A549 (cell line): Measurements from ENCODE around the gene ZNF646. TPM values are rescaled to one million over a fixed set of nuclear protein-coding genes. Genes with fewer than 3 reads are reported as not detected.

ENCODE experiments used
- ATAC-seq, 2 experiments: fragments of 200-7000 bp in 1 of 2; fragments of >200 bp in 1 of 2; cut with Nextera tagmentation in 1 of 2; cut with Tn5 transposase in 1 of 2; 3 replicates each; pipeline versions ENCODE4 v1.8.0 to v1.9.1; 2018 to 2020; ENCODE audit warnings: mild to moderate bottlenecking in 1 of 2, moderate library complexity in 1 of 2
- CTCF ChIA-PET: fragments of 300-600 bp; sonication (Branson Sonifier 250); formaldehyde crosslinking; extraction: SDS; loops from one replicate; lab custom pipeline; 2021; ENCODE audit warnings: antibody characterized with exemption, inconsistent platforms; lab: Yijun Ruan, JAX
- POLR2A ChIA-PET: fragments of 350-600 bp; formaldehyde crosslinking; extraction: SDS; loops from one replicate; lab custom pipeline; 2021; ENCODE audit warnings: antibody characterized with exemption, inconsistent platforms; lab: Yijun Ruan, JAX
- DNase-seq, 2 experiments: peaks; one replicate each; pipeline versions ENCODE4 v3.0.0 to v3.0.0-alpha.2; 2011 to 2016; ENCODE audit warnings: low read depth in 1 of 2, low spot score in 1 of 2
- FAIRE-seq: peaks from 2 replicates; lab custom pipeline; 2011; peaks lifted over from hg19 to GRCh38; lab: Jason Lieb, UNC
- H3K27ac ChIP-seq, 2 experiments: fragments of >200 bp; sonication (Bioruptor Twin); formaldehyde crosslinking; 3 replicates each; pipeline ENCODE4 v1.5.1; 2016 to 2017
- H3K4me1 ChIP-seq: fragments of >200 bp; sonication (Bioruptor Twin); formaldehyde crosslinking; 3 replicates; pipeline ENCODE4 v1.6.1; 2016
- H3K4me2 ChIP-seq: fragments of >200 bp; sonication (Bioruptor Twin); formaldehyde crosslinking; 3 replicates; pipeline ENCODE4 v1.6.1; 2016
- H3K4me3 ChIP-seq: fragments of >200 bp; sonication (Bioruptor Twin); formaldehyde crosslinking; 3 replicates; pipeline ENCODE4 v1.5.1; 2016
- H3K9me3 ChIP-seq: fragments of >200 bp; sonication (Bioruptor Twin); formaldehyde crosslinking; 3 replicates; pipeline ENCODE4 v1.6.1; 2016
- ATOH8 ChIP-seq: fragments of 250-450 bp; sonication (Bioruptor Pico); IDR thresholded peaks from 2 replicates; pipeline ENCODE4 v1.5.0; 2020; ENCODE audit warnings: low read depth, mild to moderate bottlenecking, moderate library complexity
- BHLHE40 ChIP-seq: IDR thresholded peaks from 2 replicates; pipeline ENCODE4 v1.6.1; 2012; ENCODE audit warnings: low read depth, low read length, inconsistent platforms
- CBX8 ChIP-seq: fragments of 200-600 bp; sonication (generic); IDR thresholded peaks from 2 replicates; pipeline ENCODE4 v1.6.1; 2016
- CEBPB ChIP-seq, 2 experiments: fragments of >200 bp in 1 of 2; sonication (Bioruptor Twin) in 1 of 2; formaldehyde crosslinking in 1 of 2; IDR thresholded peaks; 2 replicates each; pipeline ENCODE4 v1.6.1; 2012 to 2016
- CHD2 ChIP-seq: fragments of 150-350 bp; IDR thresholded peaks from 2 replicates; pipeline ENCODE4 v1.6.1; 2014; ENCODE audit warnings: low read length; ENCODE audit not compliant: partially characterized antibody
- CTCF ChIP-seq: fragments of >200 bp; sonication (Bioruptor Twin); formaldehyde crosslinking; IDR thresholded peaks from 3 replicates; pipeline ENCODE4 v1.5.1; 2016
- EP300 ChIP-seq, 2 experiments: fragments of >200 bp; sonication (Bioruptor Twin); formaldehyde crosslinking; IDR thresholded peaks; 2 replicates in 1 of 2; 3 replicates in 1 of 2; pipeline ENCODE4 v1.6.1; 2016 to 2017
- FOSB ChIP-seq: fragments of 250-450 bp; sonication (Bioruptor Pico); IDR thresholded peaks from 2 replicates; pipeline ENCODE4 v1.5.0; 2020; ENCODE audit warnings: mild to moderate bottlenecking, moderate library complexity
- GATA3 ChIP-seq: IDR thresholded peaks from 2 replicates; pipeline ENCODE4 v1.6.1; 2012; ENCODE audit warnings: borderline replicate concordance
- HDAC2 ChIP-seq: fragments of 200-600 bp; sonication (generic); IDR thresholded peaks from 2 replicates; pipeline ENCODE4 v1.6.1; 2016
- HEYL ChIP-seq: fragments of 250-450 bp; sonication (Bioruptor Pico); IDR thresholded peaks from 2 replicates; pipeline ENCODE4 v1.8.0; 2021; ENCODE audit warnings: mild to moderate bottlenecking, moderate library complexity
- HOXA7 ChIP-seq: fragments of 250-450 bp; sonication (Bioruptor Pico); IDR thresholded peaks from 2 replicates; pipeline ENCODE4 v1.5.0; 2020; ENCODE audit warnings: mild to moderate bottlenecking, moderate library complexity
- HOXB5 ChIP-seq: fragments of 250-450 bp; sonication (Bioruptor Pico); IDR thresholded peaks from 2 replicates; pipeline ENCODE4 v1.5.0; 2020; ENCODE audit warnings: mild to moderate bottlenecking, moderate library complexity
- JUN ChIP-seq, 2 experiments: fragments of >200 bp; sonication (Bioruptor Twin); formaldehyde crosslinking; IDR thresholded peaks; 2 replicates in 1 of 2; 3 replicates in 1 of 2; pipeline ENCODE4 v1.6.1; 2016 to 2017
- JUNB ChIP-seq: fragments of >200 bp; sonication (Bioruptor Twin); formaldehyde crosslinking; IDR thresholded peaks from 2 replicates; pipeline ENCODE4 v1.6.1; 2016
- KDM5A ChIP-seq: fragments of 200-600 bp; sonication (generic); IDR thresholded peaks from 2 replicates; pipeline ENCODE4 v1.6.1; 2016; ENCODE audit warnings: antibody characterized with exemption, mild to moderate bottlenecking
- MAFK ChIP-seq: fragments of 450-650 bp; IDR thresholded peaks from 2 replicates; pipeline ENCODE4 v1.6.1; 2014; ENCODE audit not compliant: partially characterized antibody
- MAX ChIP-seq: IDR thresholded peaks from 2 replicates; pipeline ENCODE4 v1.6.1; 2012
- NPAS2 ChIP-seq: fragments of 250-450 bp; sonication (Bioruptor Pico); IDR thresholded peaks from 2 replicates; pipeline ENCODE4 v1.8.0; 2022; ENCODE audit warnings: mild to moderate bottlenecking, moderate library complexity, borderline replicate concordance
- POLR2AphosphoS2 ChIP-seq: conservative IDR thresholded peaks from 2 replicates; pipeline ENCODE4 v1.6.1; 2012; ENCODE audit warnings: low read length, improper control_type of control experiment, inconsistent platforms
- ZNF302 ChIP-seq: fragments of 250-450 bp; sonication (Bioruptor Pico); IDR thresholded peaks from 2 replicates; pipeline ENCODE4 v1.9.0; 2021; ENCODE audit warnings: inconsistent platforms, mild to moderate bottlenecking, moderate library complexity
- WGBS: methylation state at CpG from one replicate; pipeline ENCODE4 v1.1.6; 2017; ENCODE audit errors: missing lambda C conversion rate; 5-methylcytosine and 5-hydroxymethylcytosine counted together
- polyA plus RNA-seq, 4 experiments: library from polyadenylated mRNA; depleted of rRNA in 3 of 4; stranded (reverse); fragments of >200 nt; fragmentation: RNase III in 1 of 4; extraction: RNeasy Plus Mini Kit Qiagen cat#74134 plus additional on column Dnase treatment in 1 of 4; gene quantifications; 2 replicates in 3 of 4; 3 replicates in 1 of 4; pipeline ENCODE4 v1.2.3, GENCODE V29; 2011 to 2017

ZNF646 gene
- polyA plus RNA-seq, 2 of the 4 experiments (the other 2 are of a cell fraction), result 3.0 to 8.2 TPM

DNA sequence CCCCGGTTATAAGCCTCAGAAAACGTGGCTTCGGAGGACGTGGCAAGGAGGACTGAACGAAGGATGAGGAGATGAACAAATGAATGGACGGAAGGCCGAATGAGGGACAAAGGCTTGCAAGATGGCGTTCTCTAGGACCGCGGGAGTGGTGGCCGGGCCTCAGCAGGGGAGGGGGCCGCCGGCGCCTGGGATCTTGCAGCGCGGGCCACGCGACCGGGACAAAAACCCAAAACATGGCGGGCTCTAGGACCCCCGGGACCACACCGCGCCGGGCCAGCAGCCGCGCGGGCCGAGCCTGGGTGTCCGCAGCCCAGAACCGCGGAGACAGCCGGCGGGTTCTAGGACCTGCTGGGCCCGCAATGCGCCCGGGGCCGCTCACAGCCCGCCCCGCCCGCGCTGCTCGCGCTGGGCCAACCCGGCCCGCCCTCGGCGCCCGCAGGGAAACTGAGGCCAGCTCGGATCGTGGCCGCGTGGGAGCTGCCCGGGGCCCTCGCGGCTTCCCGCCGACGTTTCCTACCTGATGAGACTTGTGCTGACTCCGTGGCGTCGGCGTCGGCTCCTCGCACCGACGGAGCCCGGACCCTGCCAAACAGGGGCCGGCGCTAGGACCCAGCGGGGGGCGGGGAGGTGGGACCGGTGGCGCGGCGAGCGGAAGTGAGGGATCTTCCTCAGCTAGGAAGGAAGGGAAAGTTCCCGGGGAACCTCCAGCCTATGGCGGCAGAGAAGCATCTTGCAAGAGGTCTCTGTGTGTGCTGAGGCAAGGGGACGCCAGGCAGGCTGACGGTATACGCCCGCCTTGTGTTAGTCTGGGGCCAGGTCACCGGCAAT lies 866 bp upstream of the ZNF646 start (continued):
- TF ChIP-seq JUN (IDR thresholded peaks at IDR 0.05) (peak; percentile 25 to 27; a peak in 3 of 5 replicates), GATA3 (no peak), ZNF302 (no peak), MAFK (no peak), HDAC2 (peak; percentile 1; the same call in 1 of the 2 replicates), HOXB5 (CRISPR knock-in tag) (no peak), NPAS2 (CRISPR knock-in tag) (no peak), KDM5A (peak; percentile 63)

DNA sequence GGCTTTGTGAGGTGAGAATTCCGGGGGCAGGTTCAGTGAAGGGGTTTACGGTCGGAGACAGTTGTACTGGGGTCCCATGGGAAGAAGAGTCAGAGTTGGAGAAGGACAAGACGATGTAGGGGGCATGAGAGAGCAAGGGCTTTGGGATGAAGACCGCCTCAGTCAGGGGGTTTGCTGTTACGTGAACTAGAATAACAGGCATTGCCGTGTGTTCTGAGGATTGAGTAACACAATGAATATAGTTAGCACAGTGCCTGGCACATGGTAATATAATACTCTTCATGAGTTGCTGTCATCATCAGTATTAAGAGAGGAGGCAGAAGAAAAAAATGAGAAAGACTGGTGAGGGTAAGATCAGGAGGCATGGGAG lies 577 bp downstream of the ZNF646 start:
- WGBS, result 4% methylated on average over 7 of the region's 7 CpGs
- Histone ChIP-seq H3K4me1 (peaks cover 19% of the 10 kb centered on the region), H3K9me3 (no peaks in the 10 kb centered on the region), H3K27ac (peak overlapping the region; percentile 98), H3K4me2 (peak overlapping the region; percentile 95), H3K4me3 (peak overlapping the region; percentile 90)
- POLR2A ChIA-PET, result interaction anchor here (1.1 to 2.4 kb wide), 17 partner anchors 10 to 385 kb away, joined by 3 to 32 read pairs (median 7); partner anchors contain the start of genes ARMC5, FUS, HSD3B7 and KAT8
- DNase-seq, result no peak
- no peak for TF ChIP-seq EP300 (IDR thresholded peaks at IDR 0.05)
- peak; percentile 33; the same call in 1 of the 2 replicates for TF ChIP-seq HOXA7 (CRISPR knock-in tag)
- TF ChIP-seq MAX, result no peak
- FAIRE-seq, result no peak
- no peak for ATAC-seq
- CTCF ChIA-PET, result interaction anchor here (1.1 to 3.6 kb wide), 3 partner anchors 10 to 90 kb away, joined by 3 to 21 read pairs (median 3); partner anchors contain the start of gene HSD3B7

DNA sequence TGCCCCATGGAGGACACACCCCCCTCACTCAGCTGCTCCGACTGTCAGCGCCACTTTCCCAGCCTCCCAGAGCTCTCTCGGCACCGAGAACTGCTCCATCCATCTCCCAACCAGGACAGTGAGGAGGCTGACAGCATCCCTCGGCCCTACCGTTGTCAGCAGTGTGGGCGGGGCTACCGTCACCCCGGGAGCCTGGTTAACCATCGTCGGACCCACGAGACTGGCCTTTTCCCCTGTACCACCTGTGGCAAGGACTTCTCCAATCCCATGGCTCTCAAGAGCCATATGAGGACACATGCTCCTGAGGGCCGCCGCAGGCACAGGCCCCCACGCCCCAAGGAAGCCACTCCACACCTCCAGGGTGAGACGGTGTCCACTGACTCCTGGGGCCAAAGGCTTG lies 2.1 kb downstream of the ZNF646 start:
- Histone ChIP-seq H3K4me3 (no peak overlapping the region), H3K9me3 (no peaks in the 10 kb centered on the region), H3K4me1 (peaks cover 19% of the 10 kb centered on the region), H3K27ac (no peak overlapping the region)
- no peak for FAIRE-seq
- 85% methylated on average over 10 of the region's 16 CpGs for WGBS
- CTCF ChIA-PET, result interaction anchor here (1.0 to 1.3 kb wide), 3 partner anchors 43 to 122 kb away, joined by 3 to 11 read pairs (median 5); partner anchors contain the start of gene HSD3B7
- POLR2A ChIA-PET, result no interaction called here
- DNase-seq, result no peak
- ATAC-seq, result no peak
- TF ChIP-seq CTCF, result no peak
- no peak for TF ChIP-seq FOSB (CRISPR knock-in tag)
- TF ChIP-seq MAFK, result no peak
- no peak for TF ChIP-seq HEYL
- TF ChIP-seq, all 56 proteins: peak for 0
- no peak overlapping the region for H3K4me2 ChIP-seq

DNA sequence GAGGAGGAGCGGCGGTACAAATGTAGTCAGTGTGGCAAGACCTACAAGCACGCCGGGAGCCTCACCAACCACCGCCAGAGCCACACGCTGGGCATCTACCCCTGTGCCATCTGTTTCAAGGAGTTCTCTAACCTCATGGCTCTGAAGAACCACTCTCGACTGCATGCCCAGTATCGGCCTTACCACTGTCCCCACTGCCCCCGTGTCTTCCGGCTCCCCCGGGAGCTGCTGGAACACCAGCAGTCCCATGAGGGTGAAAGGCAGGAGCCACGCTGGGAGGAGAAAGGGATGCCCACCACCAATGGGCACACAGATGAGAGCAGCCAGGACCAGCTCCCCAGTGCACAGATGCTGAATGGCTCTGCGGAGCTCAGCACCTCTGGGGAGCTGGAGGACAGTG lies 2.8 kb downstream of the ZNF646 start:
- ATAC-seq, result no peak
- H3K27ac ChIP-seq, result no peak overlapping the region
- no peak for FAIRE-seq
- CTCF ChIA-PET, result interaction anchor here (1.1 to 1.4 kb wide), 2 partner anchors 19 to 93 kb away, joined by 3 to 4 read pairs; no protein-coding TSS in a partner anchor
- no peak for TF ChIP-seq CBX8
- no peak for TF ChIP-seq JUNB
- TF ChIP-seq EP300 (IDR thresholded peaks at IDR 0.05), result no peak
- TF ChIP-seq POLR2AphosphoS2, result no peak
- TF ChIP-seq ATOH8, result no peak
- no peak for TF ChIP-seq CEBPB (IDR thresholded peaks at IDR 0.05)
- no peak for TF ChIP-seq CHD2
- no peak for TF ChIP-seq BHLHE40
- TF ChIP-seq, all 56 proteins: peak for 0
- Histone ChIP-seq H3K4me2 (no peak overlapping the region), H3K4me3 (no peak overlapping the region), H3K9me3 (no peaks in the 10 kb centered on the region), H3K4me1 (peaks cover 12% of the 10 kb centered on the region)
- no peak for DNase-seq
- WGBS, result 96% methylated on average over 12 of the region's 13 CpGs
- POLR2A ChIA-PET, result no interaction called here
